Right lobe of liver (tissue), 6 donors: ENCODE results near the gene AFP. TPM values are rescaled to one million over a fixed set of nuclear protein-coding genes. Genes with fewer than 3 reads are reported as not detected.
A peak's percentile ranks its signal among the peaks of the same experiment; 100 is the strongest.

ENCODE experiments used
- ATAC-seq, 4 donors: fragments of 200-7000 bp; cut with Tn5 transposase; one replicate each; pipeline ENCODE4 v1.9.1; 2020; ENCODE audit warnings: mild to moderate bottlenecking in 4 of 4, moderate library complexity in 4 of 4
- DNase-seq, 3 donors: peaks; one replicate each; pipeline ENCODE4 v3.0.0-alpha.2; 2020
- H3K27ac ChIP-seq, 3 donors: fragments of 200-600 bp; one replicate each; pipeline ENCODE4 v1.8.0; 2022
- H3K27me3 ChIP-seq, 2 donors: fragments of 200-600 bp; one replicate each; pipeline ENCODE4 v1.8.0; 2022
- H3K36me3 ChIP-seq, 4 donors: fragments of 200-600 bp; sonication (generic) in 1 of 4; one replicate each; pipeline versions ENCODE4 v1.5.1 to v1.8.0; 2017 to 2022; ENCODE audit warnings: control low read depth in 1 of 4
- H3K4me1 ChIP-seq, 4 donors: fragments of 200-600 bp; sonication (generic) in 1 of 4; one replicate each; pipeline versions ENCODE4 v1.5.1 to v1.8.0; 2017 to 2022; ENCODE audit warnings: control low read depth in 1 of 4
- H3K4me3 ChIP-seq, 3 donors: fragments of 200-600 bp; one replicate each; pipeline ENCODE4 v1.8.0; 2022
- H3K9me3 ChIP-seq, 4 donors: fragments of 200-600 bp; sonication (generic) in 1 of 4; one replicate each; pipeline versions ENCODE4 v1.5.1 to v1.8.0; 2017 to 2022; ENCODE audit warnings: control low read depth in 1 of 4
- POLR2A ChIP-seq: fragments of 450-650 bp; IDR thresholded peaks from one replicate; pipeline ENCODE4 v1.6.1; 2017; ENCODE audit warnings: antibody characterized with exemption, mild to moderate bottlenecking
- WGBS: methylation state at CpG from one replicate; pipeline ENCODE4 v1.1.6; 2018; ENCODE audit warnings: low coverage, low lambda C conversion rate; ENCODE audit not compliant: insufficient coverage; ENCODE audit errors: missing lambda C conversion rate; 5-methylcytosine and 5-hydroxymethylcytosine counted together
- intact Hi-C, 2 donors: fragments of 100-400 bp; cut with DNase I; formaldehyde crosslinking; loops; one replicate each; pipeline versions ENCODE4 v1.11.2 to v1.14.1; 2022
- total RNA-seq, 6 experiments: library from RNA; depleted of rRNA in 2 of 6; stranded (reverse); fragments of >200 nt in 2 of 6; fragmentation: NEBNext Ultra II Directional in 3 of 6; extraction: Animal tissue kit (Norgen Biotek cat#: 25700) in 3 of 6; gene quantifications; one replicate each; pipeline versions ENCODE4 v1.1.0 to v1.2.4, GENCODE V29; 2016 to 2023
- TF ChIP-seq, protein P1 (sequence below), 4 donors: fragments of 200-600 bp in 3 of 4; fragments of 450-650 bp in 1 of 4; IDR thresholded peaks; one replicate each; pipeline versions ENCODE4 v1.5.1 to v1.8.0; 2016 to 2022; ENCODE audit warnings: antibody characterized with exemption in 4 of 4, mild to moderate bottlenecking in 2 of 4
- donor health status: DM: no; HTN: yes; CAD: no.
- donor health status: DM: no; HTN: no; CAD: no.
- donor health status: DM: no; HTN: no; CAD: no.
- donor health status: DM: no; HTN: yes; CAD: no.
- donor health status: DM: no; HTN: yes; CAD: no.

Gene AFP
- total RNA-seq, 6 experiments from 2014 or later, result 0.78 to 3.8 (median 3.4) TPM; not detected in 1

DNA sequence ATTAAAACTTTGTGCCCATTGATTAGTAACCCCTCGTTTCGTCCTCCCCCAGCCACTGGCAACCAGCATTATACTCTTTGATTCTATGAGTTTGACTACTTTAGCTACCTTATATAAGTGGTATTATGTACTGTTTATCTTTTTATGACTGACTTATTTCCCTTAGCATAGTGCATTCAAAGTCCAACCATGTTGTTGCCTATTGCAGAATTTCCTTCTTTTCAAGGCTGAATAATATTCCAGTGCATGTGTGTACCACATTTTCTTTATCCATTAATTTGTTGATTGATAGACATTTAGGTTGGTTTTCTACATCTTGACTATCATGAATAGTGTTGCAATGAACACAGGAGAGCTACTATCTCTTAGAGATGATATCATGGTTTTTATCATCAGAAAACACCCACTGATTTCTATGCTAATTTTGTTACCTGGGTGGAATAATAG, 28.8 kb upstream of the AFP start:
- H3K4me1 ChIP-seq, result peaks cover 0 to 21% (median 7%) of the 10 kb centered on the region in 4 donors
- H3K4me3 ChIP-seq, result peak overlapping the region; percentile 35 to 68 (median 52)
- peak overlapping the region; percentile 9 to 91 (median 82) for H3K27ac ChIP-seq
- no peaks in the 10 kb centered on the region for H3K9me3 ChIP-seq
- ATAC-seq (peak in 1 of 4 donors; percentile 0), DNase-seq (no peak)
- peak; percentile 40 for TF ChIP-seq POLR2A
- TF ChIP-seq, protein P1, sequence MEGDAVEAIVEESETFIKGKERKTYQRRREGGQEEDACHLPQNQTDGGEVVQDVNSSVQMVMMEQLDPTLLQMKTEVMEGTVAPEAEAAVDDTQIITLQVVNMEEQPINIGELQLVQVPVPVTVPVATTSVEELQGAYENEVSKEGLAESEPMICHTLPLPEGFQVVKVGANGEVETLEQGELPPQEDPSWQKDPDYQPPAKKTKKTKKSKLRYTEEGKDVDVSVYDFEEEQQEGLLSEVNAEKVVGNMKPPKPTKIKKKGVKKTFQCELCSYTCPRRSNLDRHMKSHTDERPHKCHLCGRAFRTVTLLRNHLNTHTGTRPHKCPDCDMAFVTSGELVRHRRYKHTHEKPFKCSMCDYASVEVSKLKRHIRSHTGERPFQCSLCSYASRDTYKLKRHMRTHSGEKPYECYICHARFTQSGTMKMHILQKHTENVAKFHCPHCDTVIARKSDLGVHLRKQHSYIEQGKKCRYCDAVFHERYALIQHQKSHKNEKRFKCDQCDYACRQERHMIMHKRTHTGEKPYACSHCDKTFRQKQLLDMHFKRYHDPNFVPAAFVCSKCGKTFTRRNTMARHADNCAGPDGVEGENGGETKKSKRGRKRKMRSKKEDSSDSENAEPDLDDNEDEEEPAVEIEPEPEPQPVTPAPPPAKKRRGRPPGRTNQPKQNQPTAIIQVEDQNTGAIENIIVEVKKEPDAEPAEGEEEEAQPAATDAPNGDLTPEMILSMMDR (IDR thresholded peaks at IDR 0.05), result no peak
- intact Hi-C loops, result loop anchor here in 1 of 2 donors (10.0 kb wide), 1 partner anchor 62 kb away; no protein-coding TSS in a partner anchor
- H3K36me3 ChIP-seq, result peaks cover 0 to 81% (median 36%) of the 10 kb centered on the region in 4 donors
- 25% methylated on average over 2 of the region's 2 CpGs for WGBS
- H3K27me3 ChIP-seq, result no peaks in the 10 kb centered on the region

DNA sequence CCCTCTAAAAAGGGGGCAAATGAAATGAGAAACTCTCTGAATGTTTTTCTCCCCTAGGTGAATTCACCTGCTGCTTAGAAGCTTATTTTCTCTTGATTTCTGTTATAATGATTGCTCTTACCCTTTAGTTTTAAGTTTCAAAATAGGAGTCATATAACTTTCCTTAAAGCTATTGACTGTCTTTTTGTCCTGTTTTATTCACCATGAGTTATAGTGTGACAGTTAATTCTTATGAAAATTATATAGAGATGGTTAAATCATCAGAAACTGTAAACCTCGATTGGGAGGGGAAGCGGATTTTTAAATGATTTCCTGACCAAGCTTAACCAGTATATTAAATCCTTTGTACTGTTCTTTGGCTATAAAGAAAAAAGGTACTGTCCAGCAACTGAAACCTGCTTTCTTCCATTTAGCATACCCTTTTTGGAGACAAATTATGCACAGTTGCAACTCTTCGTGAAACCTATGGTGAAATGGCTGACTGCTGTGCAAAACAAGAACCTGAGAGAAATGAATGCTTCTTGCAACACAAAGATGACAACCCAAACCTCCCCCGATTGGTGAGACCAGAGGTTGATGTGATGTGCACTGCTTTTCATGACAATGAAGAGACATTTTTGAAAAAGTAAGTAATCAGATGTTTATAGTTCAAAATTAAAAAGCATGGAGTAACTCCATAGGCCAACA, 27.7 kb upstream of the AFP start:
- WGBS, result 19% methylated on average over 4 of the region's 4 CpGs
- Histone ChIP-seq H3K4me3 (peak overlapping the region; percentile 35 to 68 (median 52)), H3K9me3 (no peaks in the 10 kb centered on the region), H3K27me3 (no peaks in the 10 kb centered on the region), H3K27ac (peak overlapping the region; percentile 9 to 91 (median 24)), H3K36me3 (peaks cover 0 to 91% (median 41%) of the 10 kb centered on the region in 4 donors), H3K4me1 (peaks cover 0 to 16% (median 3%) of the 10 kb centered on the region in 4 donors)
- TF ChIP-seq, protein P1 (IDR thresholded peaks at IDR 0.05), result no peak
- TF ChIP-seq POLR2A, result peak; percentile 48
- intact Hi-C loops, result loop anchor here in 1 of 2 donors (10.0 kb wide), 1 partner anchor 64 kb away; no protein-coding TSS in a partner anchor
- ATAC-seq, result no peak
- no peak for DNase-seq

DNA sequence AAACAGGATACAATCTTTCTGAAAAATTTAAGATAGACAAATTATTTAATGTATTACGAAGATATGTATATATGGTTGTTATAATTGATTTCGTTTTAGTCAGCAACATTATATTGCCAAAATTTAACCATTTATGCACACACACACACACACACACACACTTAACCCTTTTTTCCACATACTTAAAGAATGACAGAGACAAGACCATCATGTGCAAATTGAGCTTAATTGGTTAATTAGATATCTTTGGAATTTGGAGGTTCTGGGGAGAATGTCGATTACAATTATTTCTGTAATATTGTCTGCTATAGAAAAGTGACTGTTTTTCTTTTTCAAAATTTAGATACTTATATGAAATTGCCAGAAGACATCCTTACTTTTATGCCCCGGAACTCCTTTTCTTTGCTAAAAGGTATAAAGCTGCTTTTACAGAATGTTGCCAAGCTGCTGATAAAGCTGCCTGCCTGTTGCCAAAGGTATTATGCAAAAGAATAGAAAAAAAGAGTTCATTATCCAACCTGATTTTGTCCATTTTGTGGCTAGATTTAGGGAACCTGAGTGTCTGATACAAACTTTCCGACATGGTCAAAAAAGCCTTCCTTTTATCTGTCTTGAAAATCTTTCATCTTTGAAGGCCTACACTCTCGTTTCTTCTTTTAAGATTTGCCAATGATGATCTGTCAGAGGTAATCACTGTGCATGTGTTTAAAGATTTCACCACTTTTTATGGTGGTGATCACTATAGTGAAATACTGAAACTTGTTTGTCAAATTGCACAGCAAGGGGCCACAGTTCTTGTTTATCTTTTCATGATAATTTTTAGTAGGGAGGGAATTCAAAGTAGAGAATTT, 26.8 kb upstream of the AFP start:
- 24% methylated on average over 6 of the region's 6 CpGs for WGBS
- intact Hi-C loops, result loop anchor here in 1 of 2 donors (10.0 kb wide), 1 partner anchor 64 kb away; no protein-coding TSS in a partner anchor
- H3K4me1 ChIP-seq, result peaks cover 0 to 11% (median 0%) of the 10 kb centered on the region in 4 donors
- peak overlapping the region in 2 of 3 donors; percentile 52 to 68 for H3K4me3 ChIP-seq
- TF ChIP-seq POLR2A, result peak; percentile 16
- TF ChIP-seq, protein P1 (IDR thresholded peaks at IDR 0.05), result no peak
- DNase-seq (no peak), ATAC-seq (peak in 1 of 4 donors; percentile 1)
- H3K27me3 ChIP-seq, result no peaks in the 10 kb centered on the region
- H3K9me3 ChIP-seq, result no peaks in the 10 kb centered on the region
- peak overlapping the region in 2 of 3 donors; percentile 33 for H3K27ac ChIP-seq
- H3K36me3 ChIP-seq, result peaks cover 0 to 100% (median 46%) of the 10 kb centered on the region in 4 donors

DNA sequence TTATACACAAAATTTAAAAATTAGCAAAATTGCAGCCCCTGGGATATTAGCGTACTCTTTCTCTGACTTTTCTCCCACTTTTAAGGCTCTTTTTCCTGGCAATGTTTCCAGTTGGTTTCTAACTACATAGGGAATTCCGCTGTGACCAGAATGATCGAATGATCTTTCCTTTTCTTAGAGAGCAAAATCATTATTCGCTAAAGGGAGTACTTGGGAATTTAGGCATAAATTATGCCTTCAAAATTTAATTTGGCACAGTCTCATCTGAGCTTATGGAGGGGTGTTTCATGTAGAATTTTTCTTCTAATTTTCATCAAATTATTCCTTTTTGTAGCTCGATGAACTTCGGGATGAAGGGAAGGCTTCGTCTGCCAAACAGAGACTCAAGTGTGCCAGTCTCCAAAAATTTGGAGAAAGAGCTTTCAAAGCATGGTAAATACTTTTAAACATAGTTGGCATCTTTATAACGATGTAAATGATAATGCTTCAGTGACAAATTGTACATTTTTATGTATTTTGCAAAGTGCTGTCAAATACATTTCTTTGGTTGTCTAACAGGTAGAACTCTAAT, 26.0 kb upstream of the AFP start:
- Histone ChIP-seq H3K27ac (peak overlapping the region in 2 of 3 donors; percentile 33), H3K27me3 (no peaks in the 10 kb centered on the region), H3K9me3 (no peaks in the 10 kb centered on the region), H3K36me3 (peaks cover 0 to 100% (median 47%) of the 10 kb centered on the region in 4 donors), H3K4me3 (peak overlapping the region in 2 of 3 donors; percentile 52 to 68), H3K4me1 (peaks cover 0 to 11% (median 0%) of the 10 kb centered on the region in 4 donors)
- DNase-seq, result no peak
- no peak for ATAC-seq
- intact Hi-C loops, result loop anchor here in 1 of 2 donors (10.0 kb wide), 1 partner anchor 65 kb away; no protein-coding TSS in a partner anchor
- TF ChIP-seq POLR2A, result peak; percentile 26
- TF ChIP-seq, protein P1 (IDR thresholded peaks at IDR 0.05), result no peak
- WGBS, result 22% methylated on average over 8 of the region's 8 CpGs
